GM12878 (cell line): ENCODE results near the gene CLN3.

Experiments
- EP300 ChIP-seq, 2 experiments: fragments of 150-350 bp in 1 of 2; IDR thresholded peaks; 2 replicates each; pipeline ENCODE4 v1.6.1; 2011 to 2012; ENCODE audit warnings: low read depth in 2 of 2, low read length in 2 of 2, borderline replicate concordance in 1 of 2, improper control_type of control experiment in 1 of 2, inconsistent platforms in 1 of 2; ENCODE audit not compliant: control insufficient read depth in 1 of 2
- ZNF274 ChIP-seq: IDR thresholded peaks from one replicate; pipeline ENCODE4 v1.8.0; 2011; ENCODE audit not compliant: insufficient read length, insufficient read depth

DNA sequence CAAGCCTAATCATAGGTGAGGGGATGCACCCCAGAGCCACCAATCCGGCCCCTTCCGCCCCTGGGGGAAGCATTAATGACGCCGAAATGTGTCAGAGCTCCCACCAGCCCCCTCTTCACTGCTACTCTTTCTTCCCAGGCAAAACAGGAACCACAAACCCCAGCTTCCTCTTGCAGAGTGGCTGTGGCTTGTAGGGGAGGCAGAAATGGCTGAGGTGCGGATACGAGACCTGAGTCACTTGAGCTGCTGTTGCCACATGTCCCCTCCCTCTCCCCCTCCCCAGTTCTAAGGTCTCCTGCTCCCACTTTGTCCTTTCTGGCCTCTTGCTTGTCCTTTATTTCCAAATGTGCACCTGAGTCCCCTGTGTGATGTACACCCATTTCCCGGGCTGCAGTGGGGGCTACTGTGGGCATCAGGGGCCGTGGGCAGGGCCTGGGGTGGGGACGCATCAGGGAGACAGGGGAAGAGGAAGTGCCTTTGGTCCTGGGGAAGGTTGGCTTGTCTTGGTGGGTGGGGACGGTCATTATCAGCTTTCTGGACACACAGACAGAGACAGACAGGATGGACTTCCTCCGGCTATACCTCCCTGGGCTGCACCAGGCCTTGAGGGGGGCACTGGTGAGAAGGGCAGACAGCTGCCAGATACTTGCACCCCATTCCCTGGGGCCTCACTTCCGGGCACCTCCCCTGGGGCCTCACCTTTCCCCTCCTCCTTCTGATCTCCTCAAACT is 2.4 kb upstream of the CLN3 start, which contains the start of gene APOBR:
- TF ChIP-seq EP300 (IDR thresholded peaks at IDR 0.05; ENCODE audit: borderline replicate concordance in 1 of 2, control insufficient read depth in 1 of 2, low read depth in 2 of 2, low read length in 2 of 2) (peak; percentile 66 to 74; a peak in 2 of 4 replicates), ZNF274 (no peak)
